NOMO-1 treated with DMSO at 0.1 percent for 48 hours (cell line): ENCODE measurements around the gene ZNF532.
A peak's percentile ranks its signal among the peaks of the same experiment; 100 is the strongest.

ENCODE experiments used
- DNase-seq: peaks from one replicate; lab custom pipeline; 2025; ENCODE audit not compliant: unreplicated experiment; lab: John Stamatoyannopoulos, UW

ZNF532 gene

DNA sequence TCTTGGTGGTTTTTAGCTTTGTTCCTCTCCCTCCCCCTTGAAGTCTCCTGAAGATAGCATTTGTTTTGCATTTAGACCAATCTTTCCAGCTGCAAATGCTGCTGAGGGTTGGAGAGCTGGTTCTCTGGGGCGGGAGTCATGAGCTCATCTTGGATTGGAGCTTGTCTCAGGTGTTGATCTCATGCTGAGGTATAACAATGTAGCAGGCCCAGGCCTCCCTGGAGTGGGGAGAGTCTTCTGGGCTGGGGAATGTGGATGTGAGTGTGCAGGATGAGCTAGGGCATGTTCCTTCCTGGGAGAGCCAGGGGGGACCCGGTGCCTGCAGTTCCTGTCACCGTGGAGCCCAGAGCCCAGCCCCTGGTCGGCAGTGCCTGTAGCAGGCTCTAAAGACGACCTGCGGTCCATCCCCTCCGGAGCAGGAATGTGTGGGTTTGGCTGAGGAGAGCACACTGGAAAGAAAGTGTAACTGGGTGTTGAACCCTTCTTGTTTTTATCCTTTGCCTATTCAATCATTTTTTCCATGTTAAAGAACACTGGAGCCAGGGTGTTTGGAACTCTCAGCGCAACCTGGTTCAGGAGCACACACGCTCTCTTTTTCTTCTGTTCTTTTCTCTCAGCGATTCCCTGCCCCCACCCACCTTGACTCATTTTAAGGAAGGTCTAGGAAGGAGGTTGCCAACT is 2.7 kb downstream of the ZNF532 start:
- no peak for DNase-seq

DNA sequence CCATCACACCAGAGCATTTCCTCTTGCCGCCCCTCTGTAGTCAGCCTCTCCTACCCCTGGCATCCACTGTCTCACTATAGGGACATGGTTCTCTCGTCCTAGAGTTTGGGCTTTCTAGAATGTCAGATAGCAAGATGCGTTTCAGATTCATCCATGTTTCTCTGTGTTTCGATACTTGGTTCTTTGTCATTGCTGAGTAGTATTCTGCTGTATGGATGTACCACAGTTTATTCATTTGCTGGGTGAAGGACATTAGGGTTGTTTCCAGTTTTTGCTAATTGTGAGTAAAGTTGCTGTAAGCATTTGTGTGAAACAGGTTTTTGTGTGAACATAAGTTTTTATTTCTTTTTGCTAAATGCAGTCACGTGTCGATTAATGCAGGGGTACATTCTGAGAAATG is 3.8 kb downstream of the ZNF532 start:
- DNase-seq, result no peak

DNA sequence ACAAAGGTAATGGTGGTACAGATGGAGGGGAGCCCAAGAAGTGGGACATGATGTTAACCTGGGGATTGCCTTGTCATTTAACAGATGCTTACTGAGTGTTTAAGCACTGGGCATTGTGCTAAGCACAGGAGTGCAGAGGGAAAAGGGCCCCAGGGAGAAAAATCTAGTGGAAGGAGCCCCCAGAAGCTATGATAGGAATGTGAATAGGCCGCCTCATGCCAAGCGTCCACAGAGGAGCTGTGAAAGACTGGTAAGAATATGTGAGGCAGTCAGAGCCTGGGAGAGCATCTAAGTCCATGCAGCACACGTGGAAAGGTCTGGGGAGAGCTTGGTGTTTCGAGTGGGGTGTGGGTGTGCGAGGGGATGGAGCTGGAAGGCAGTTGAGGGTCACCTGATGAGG is 5.5 kb downstream of the ZNF532 start:
- no peak for DNase-seq

DNA sequence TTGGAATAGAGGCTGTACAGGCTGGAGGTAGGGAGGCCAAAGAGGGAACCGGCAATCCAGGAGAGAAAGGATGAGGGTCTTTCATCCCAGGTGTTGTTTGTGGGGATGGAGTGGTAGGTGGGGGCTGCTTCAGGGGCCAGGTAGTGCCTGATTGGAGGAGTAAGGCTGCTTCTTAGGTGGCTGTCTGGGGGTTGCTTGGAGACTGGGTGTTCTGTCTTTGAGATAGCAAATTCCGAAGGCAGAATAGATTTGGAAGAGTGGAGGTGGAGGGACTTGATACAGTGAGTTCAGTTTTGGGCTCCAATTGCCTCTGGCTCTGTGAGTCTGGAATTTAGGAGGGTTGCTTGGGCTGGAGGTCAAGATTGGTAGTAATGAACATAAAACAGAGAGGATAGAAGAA is 5.9 kb downstream of the ZNF532 start:
- DNase-seq, result no peak

DNA sequence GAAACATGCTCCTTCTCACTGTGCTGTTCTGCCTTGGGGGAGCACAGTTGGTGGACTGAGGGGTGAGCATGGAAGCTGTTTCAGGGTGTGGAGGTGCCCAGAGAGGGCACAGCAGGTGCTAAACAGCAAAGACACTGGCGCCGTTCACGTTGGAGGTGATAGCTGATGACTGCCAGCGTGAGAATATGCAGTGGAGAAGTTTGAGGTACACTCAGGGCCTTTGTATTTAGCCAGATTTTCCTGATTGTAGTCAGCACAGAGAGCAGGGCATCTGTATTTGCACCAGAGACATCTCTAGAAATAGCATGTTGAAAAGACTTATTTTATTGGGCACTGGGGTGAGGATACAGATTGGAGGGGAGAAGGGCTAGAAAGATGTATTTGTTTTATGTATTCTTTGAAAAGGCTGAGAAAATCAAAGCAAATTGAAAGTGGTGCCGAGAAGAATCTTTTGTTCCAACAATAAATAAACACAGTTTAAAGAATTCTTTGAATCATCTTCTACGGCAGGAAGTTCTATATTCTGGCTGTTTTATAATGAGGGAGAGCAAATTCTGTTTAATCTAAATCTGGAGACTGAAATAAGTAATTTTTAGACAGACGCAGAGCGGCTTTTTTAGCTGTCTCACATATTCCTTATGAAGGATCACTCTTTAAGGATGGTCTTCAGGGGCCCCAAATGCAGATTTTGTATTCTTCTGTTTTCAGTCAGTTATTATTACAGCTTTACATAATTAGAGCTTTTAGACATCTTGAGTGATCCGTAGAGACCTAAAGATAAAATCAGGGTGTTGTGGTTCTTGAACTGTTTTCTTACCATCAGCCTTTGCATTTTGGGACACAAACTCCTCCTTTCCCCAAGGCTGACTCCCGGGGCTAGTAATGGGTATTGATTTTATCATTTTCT is 7.1 kb downstream of the ZNF532 start:
- DNase-seq, result no peak

DNA sequence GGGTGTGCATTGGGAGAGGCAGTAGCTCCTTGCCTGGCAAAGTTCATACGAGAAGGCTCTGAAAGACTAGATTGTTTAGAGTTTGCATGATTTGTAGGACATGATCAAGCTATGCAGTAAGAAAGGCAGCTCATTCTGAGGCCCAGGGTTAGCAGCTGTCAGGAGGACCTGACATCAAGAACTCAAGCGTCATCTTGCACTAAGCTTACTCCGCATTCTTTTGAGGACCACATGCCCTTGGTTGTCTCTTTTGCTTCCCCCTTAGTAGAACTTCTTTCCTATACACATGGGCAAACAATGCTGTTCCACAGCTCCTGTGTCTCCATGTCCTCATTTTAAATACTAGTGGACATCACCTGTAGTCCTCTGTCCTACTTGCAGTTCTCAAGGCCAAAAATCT is 14.0 kb downstream of the ZNF532 start:
- no peak for DNase-seq

DNA sequence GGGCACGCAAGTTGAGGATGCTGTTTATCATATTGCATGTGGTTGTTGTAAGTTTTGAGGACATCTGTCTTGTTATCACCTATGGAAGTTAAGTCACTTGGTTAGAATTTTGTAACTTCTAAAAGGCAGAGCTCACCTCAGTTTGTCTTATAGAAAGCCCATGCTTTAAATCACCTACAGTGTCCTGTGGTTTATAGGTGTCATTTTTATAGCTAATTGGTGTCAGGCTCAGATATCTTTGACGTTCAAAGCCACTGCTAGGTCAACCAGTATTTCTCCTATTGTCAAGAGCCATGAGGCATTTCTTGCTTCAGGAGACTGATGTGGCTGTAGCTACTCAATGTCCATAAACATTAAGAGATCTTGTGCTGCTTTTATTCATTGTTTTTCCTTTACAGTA is 16.8 kb downstream of the ZNF532 start:
- DNase-seq, result no peak

DNA sequence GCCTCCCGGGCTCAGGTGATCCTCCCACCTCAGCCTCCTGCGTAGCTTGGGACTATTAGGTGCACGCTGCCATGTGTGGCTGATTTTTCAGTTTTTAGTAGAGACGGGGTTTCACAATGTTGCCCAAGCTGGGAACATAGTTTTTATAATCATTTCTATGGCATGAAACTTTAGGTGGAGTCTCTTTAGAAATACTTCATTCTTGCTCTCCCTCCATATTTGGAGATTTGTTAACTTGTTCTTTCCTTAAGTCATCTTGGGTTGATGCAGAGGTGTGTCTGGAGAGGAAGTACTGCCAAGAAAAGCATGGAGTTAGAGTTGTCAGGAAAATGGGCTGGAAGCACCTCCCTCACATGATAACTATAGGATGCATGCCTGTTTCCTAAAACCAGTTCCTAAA is 17.4 kb downstream of the ZNF532 start:
- no peak for DNase-seq

DNA sequence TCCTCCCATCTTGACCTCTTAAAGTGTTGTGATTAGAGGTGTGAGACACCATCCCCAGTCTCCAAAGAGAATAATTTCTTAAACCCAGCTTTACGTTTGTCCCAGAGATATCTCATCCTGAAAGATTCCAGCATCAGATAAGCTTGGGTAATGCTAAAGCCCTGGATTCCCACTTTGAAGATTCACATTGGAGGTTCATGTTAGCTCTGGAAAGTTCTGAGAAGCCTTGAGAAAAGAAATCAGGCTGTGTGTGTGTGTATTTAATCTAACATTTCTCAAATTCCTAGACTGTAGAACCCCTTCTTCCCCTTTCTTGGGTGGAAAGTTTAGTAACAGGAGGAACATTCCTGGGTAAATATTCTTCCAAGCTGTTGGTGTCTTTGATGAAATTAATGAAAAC is 18.0 kb downstream of the ZNF532 start:
- no peak for DNase-seq

DNA sequence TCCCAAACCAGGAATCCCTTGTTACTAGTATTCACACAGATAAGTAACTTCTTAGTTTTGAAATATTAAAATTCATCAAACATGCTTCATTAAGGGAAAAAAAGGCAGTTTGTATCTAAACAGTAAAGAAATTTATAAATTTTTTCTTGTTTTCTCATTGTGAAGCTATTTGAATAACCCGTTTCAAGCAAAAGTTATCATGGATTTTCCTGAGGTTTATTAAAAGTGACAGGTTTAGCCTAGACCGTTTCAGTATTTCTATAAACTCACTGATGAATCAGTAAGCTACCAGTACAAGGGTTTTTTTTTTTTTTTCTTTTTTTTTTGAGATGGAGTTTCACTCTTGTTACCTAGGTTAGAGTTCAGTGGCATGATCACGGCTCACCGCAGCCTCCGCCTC is 20.0 kb downstream of the ZNF532 start:
- no peak for DNase-seq

DNA sequence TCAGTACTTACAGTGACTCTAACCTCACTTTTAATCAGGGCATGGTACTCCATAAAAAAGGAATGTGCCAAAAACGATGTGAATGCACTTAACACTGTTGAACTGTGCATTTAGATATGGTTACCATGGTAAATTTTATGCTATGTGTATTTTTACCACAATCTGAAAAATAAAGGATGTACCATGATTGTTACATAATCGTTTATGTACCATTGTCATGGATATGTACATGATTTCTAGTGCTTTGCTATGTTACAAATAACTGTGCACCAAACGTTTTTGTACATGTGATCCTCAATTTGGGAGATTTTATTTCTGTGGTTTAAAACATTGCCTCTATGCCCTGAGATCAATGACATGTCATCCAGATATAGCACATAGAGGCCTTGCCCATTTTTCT is 21.8 kb downstream of the ZNF532 start:
- no peak for DNase-seq

DNA sequence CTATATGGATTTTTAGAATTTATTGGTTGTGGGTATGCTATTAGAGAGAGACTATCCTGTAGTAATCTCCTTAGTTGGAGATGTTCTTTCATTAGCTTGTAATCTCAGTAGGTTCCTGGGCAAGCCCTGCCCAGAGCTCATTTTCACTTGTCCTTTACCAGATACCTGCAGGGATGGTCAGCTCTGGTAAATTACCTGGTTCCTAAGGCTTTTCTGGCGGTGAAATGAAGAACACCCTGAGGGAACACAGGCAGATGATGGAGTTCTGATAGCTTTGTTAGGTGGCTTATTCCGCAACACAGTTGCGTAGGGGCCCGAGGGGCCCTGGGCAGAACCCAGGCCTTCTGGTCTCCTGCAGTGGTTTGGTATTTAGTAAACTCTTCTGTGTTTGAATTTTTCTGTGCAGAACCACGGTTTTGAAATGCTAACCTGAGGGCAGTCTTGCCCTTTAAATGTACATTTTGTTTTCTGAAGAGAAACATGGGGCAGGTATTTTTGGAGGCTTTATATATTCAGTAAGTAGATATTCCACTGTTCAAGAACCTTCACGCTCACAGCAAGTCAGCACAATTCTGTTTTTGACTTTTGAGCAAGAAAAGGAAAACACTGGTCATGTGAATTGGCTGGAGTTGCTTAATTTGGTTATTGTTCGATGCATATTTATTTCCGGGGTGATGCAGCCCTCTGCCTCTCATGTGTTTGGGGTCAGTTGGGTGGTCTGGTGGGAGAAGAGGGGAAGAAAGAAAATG is 22.4 kb downstream of the ZNF532 start:
- DNase-seq, result peak; percentile 64

DNA sequence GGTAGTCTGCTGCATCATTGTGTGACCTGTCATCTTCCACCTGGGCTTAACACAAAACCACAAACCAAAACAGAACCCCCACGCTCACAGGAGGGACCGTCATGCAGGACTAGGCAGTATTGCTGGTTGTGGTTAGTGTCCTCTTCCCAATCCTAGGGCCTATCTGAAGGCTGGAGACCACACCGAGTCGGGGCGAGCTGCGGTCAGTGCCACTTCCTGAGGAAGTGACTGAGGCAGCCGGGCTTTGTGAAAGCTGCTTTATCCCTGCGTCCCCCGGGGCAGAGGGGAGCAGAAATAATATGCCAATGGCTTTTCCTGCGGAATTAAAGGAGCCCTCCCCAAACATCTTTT is 22.9 kb downstream of the ZNF532 start:
- DNase-seq, result peak; percentile 84

DNA sequence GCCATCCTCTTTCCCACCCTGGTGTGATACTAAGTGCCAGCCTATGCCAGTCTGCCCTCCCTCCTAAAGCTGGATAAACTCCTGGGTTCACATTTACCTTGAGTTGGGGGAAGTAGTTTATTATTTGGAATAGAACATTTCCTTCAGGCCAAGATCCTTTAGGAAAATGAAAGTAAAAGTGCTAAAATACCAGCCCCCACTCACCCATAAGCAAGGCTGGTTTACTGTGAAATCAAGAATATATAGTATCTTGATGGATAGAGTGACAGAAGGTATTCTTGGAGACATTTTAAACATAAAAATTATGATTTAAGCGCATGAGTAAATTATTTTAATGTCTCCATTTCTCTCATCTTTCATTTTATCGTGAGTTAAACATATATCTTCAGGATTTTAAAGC is 27.1 kb downstream of the ZNF532 start:
- DNase-seq, result no peak

DNA sequence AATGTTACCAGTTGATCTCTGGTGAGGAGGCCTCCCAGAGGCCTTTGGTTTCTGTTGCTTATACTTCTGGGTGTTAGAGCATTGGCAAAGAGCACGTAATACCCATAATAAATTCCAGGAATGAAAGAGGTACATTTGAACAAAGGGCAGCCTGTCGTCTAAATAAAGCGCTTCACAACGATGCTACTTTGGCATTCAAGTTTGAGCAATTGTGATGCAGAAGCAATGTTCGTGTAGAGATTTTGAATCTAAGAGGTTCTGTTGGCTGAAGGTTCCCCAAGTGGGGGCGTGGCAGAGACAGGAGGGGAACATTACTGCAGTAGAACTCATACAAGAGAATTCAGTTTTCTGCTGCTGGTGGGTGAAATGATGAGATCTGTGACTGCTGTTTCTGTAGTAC is 27.8 kb downstream of the ZNF532 start:
- no peak for DNase-seq

DNA sequence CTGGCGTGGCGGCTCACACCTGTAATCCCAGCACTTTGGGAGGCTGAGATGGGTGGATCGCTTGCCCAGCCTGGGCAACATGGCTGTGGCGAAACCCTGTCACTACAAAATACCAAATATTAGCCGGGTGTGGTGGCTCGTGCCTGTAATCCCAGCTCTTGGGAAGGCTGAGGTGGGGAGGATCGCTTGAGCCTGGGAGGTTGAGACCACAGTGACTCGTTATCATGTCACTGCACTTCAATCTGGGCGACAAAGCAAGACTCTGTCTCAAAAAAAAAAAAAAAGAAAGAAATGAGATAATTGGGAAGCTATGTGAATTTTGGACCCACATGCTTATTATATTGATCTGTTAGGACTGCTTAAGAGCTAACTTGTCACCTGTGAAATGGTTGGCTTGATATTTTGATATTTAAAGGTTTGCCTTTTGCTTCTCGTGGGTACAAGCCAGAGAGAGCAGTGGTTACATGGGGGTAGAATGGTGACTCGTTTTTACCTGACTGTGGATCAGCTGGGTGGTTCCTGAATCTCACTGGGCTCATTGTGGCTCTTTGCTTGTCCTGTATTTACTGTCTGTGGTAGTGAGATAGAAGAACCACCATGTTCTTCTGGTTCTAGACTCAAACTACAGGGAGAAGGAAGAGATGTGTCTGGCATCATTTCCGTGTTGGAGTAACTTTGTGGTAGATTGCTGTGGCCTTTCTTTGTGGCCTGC is 28.9 kb downstream of the ZNF532 start:
- no peak for DNase-seq

DNA sequence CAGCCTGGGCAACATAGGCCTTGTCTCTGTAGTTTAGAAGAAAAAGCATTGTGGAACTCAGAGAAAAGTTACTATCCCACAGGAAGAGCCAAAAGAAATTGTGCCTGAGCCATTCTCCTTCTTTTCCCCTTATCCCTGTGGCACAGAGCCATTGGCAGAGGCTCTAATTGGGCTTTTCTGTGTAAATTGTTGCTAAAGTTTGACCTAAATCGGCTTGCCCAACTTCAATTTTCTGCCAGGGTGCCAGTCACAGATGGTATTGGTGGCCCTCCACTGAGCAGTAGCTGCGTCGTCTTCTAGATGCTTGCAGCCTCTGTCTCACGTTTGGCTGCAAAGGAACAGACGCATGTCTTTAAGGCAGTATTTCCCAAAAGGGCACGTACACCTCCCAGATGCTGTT is 30.3 kb downstream of the ZNF532 start:
- DNase-seq, result no peak

DNA sequence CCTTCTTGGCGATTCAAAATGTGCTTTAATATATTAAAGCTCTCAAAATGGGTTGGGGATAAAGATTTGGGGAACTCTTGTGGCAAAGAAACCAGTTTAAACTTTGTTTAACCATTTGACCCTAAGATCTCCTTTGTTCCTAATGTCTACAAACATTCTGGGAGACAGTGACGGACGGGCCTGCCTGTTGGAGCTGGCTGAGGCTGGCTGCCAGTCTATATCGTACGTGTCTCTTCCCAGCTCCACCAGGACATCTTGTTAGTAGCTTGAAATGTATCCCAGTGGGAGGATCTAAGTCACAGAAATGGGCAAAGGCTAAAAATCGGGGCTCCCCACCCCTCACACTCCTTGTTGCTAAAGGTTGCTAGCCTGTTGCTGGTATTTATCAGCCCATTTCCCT is 30.7 kb downstream of the ZNF532 start:
- DNase-seq, result no peak

DNA sequence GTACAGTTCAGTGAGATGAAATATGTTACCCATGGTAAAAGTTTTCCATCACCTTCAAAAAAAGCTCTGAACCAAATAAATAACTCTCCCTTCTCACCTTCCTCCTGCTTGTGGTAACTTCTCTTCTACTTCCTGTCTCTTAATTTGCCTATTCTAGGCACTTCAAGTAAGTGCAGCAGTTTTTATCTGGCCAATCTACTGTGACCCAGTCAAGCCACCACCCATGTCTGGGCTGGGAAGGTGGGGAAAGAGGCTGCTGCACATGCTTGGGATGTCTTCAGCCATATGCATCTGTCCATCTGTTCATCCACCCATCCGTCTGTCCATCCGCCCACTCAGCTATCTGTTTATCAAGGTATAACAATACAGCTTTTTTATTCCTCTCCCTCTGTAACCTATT is 31.6 kb downstream of the ZNF532 start:
- DNase-seq, result no peak

DNA sequence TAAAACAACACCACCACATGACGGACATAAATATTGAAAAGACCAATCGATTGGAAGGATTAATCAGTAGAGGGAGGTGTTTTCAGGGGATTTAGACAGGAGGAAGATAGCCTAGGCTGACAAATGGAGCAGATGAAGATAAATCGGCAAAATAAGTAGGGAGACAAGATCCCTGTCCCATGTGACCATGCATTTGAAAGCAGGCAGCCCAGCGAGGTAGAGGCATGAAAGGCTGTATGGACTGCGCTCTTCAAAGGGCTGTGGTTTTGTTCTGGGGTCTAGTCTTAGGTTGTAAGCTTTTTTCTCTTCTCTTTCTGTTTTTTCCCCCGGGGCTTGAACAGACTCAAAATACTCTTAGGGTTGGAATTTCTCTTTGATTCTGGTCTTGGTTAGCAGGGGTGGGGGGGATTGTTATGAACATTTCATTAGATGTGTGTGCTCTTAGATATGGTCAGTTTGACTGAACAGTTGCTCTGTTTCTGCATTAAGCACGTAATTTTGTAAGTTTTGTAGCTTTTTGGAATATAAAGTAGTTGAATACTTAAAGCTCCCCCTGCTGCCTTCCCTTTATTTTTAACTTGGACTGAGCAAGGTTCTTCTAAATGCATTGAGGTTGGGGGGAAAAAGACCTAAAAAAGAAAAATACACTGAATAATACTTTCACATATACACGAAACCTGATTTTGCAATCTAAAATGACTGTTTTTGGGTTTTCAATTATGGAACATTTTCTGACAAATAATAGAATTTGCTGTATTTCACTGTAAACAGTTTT is 32.2 kb downstream of the ZNF532 start:
- no peak for DNase-seq
